ENCODE measurements around the gene SLC6A8.
"Not testable (repeated sequence)": the region's sequence is repeated elsewhere in the genome, so short reads cannot be mapped to it uniquely, and the experiment has no call there.

The SLC6A8 gene

GRCh38 chrX:153690466-153690865 lies 2.7 kb downstream of the SLC6A8 start:
- no peaks in the 10 kb centered on the region; the same call in 1 of the 2 replicates for H3K27me3 ChIP-seq (replicated peaks; ENCODE audit: control insufficient read depth, insufficient read depth, low read length)
- no peak for DNase-seq (ENCODE audit: extremely low read depth, insufficient read length)
- H3K4me3 ChIP-seq (replicated peaks; ENCODE audit: low read depth, low read length), result no peak overlapping the region
- H3K36me3 ChIP-seq (ENCODE audit: control insufficient read depth, insufficient read depth, low read length), result no peaks in the 10 kb centered on the region
- no peak for TF ChIP-seq CTCF (IDR thresholded peaks at IDR 0.05; ENCODE audit: insufficient read depth, low read length, poor library complexity, severe bottlenecking)

- H3K4me3 ChIP-seq (replicated peaks; ENCODE audit: low read depth, low read length); DNase-seq (ENCODE audit: extremely low read depth, insufficient read length); H3K36me3 ChIP-seq (ENCODE audit: control insufficient read depth, insufficient read depth, low read length); H3K27me3 ChIP-seq (replicated peaks; ENCODE audit: control insufficient read depth, insufficient read depth, low read length): not testable (repeated sequence)
These were observed 3.5 kb downstream of the SLC6A8 start for GRCh38 chrX:153691032-153691827.

GRCh38 chrX:153692003-153692402 lies 4.3 kb downstream of the SLC6A8 start:
- no peak overlapping the region for H3K4me3 ChIP-seq (replicated peaks; ENCODE audit: low read depth, low read length)
- no peaks in the 10 kb centered on the region for H3K36me3 ChIP-seq (ENCODE audit: control insufficient read depth, insufficient read depth, low read length)
- TF ChIP-seq CTCF (IDR thresholded peaks at IDR 0.05; ENCODE audit: insufficient read depth, low read length, poor library complexity, severe bottlenecking), result no peak
- no peaks in the 10 kb centered on the region for H3K27me3 ChIP-seq (replicated peaks; ENCODE audit: control insufficient read depth, insufficient read depth, low read length)
- no peak for DNase-seq (ENCODE audit: extremely low read depth, insufficient read length)

- Histone ChIP-seq H3K36me3 (ENCODE audit: control insufficient read depth, insufficient read depth, low read length) (no peaks in the 10 kb centered on the region), H3K27me3 (replicated peaks; ENCODE audit: control insufficient read depth, insufficient read depth, low read length) (no peaks in the 10 kb centered on the region), H3K4me3 (replicated peaks; ENCODE audit: low read depth, low read length) (no peak overlapping the region)
- DNase-seq (ENCODE audit: extremely low read depth, insufficient read length), result no peak
- no peak for TF ChIP-seq CTCF (IDR thresholded peaks at IDR 0.05; ENCODE audit: insufficient read depth, low read length, poor library complexity, severe bottlenecking)
These were observed 5.0 kb downstream of the SLC6A8 start for GRCh38 chrX:153692611-153693156.

- Histone ChIP-seq H3K4me3 (replicated peaks; ENCODE audit: low read depth, low read length) (no peak overlapping the region), H3K36me3 (ENCODE audit: control insufficient read depth, insufficient read depth, low read length) (no peaks in the 10 kb centered on the region), H3K27me3 (replicated peaks; ENCODE audit: control insufficient read depth, insufficient read depth, low read length) (no peaks in the 10 kb centered on the region)
- TF ChIP-seq CTCF (IDR thresholded peaks at IDR 0.05; ENCODE audit: insufficient read depth, low read length, poor library complexity, severe bottlenecking), result no peak
- no peak for DNase-seq (ENCODE audit: extremely low read depth, insufficient read length)
These were observed 5.7 kb downstream of the SLC6A8 start for GRCh38 chrX:153693216-153694086.

- H3K27me3 ChIP-seq (replicated peaks; ENCODE audit: control insufficient read depth, insufficient read depth, low read length); DNase-seq (ENCODE audit: extremely low read depth, insufficient read length); H3K36me3 ChIP-seq (ENCODE audit: control insufficient read depth, insufficient read depth, low read length); H3K4me3 ChIP-seq (replicated peaks; ENCODE audit: low read depth, low read length): not testable (repeated sequence)
These were observed 6.5 kb downstream of the SLC6A8 start for GRCh38 chrX:153694256-153694655.
